Testis (tissue), 3 donors: ENCODE measurements around the gene ICAM5. TPM values are rescaled to one million over a fixed set of nuclear protein-coding genes. Genes with fewer than 3 reads are reported as not detected.

Experiments used
- DNase-seq: peaks from one replicate; pipeline ENCODE4 v3.0.0-alpha.2; 2019
- H3K27ac ChIP-seq, 2 donors: fragments of 200-600 bp; sonication (generic); one replicate each; pipeline ENCODE4 v1.5.1; 2019
- H3K27me3 ChIP-seq: fragments of 200-600 bp; sonication (generic); one replicate; pipeline ENCODE4 v1.5.1; 2019
- H3K36me3 ChIP-seq: fragments of 200-600 bp; sonication (generic); one replicate; pipeline ENCODE4 v1.5.1; 2017; ENCODE audit warnings: low read depth; ENCODE audit errors: missing control alignments
- H3K4me1 ChIP-seq: fragments of 200-600 bp; sonication (generic); one replicate; pipeline ENCODE4 v1.5.1; 2019
- H3K4me3 ChIP-seq, 2 donors: fragments of 200-600 bp; sonication (generic); one replicate each; pipeline ENCODE4 v1.5.1; 2017 to 2019
- H3K9me3 ChIP-seq: fragments of 200-600 bp; sonication (generic); one replicate; pipeline ENCODE4 v1.5.1; 2017
- POLR2A ChIP-seq: fragments of 450-650 bp; IDR thresholded peaks from one replicate; pipeline ENCODE4 v1.6.1; 2017; ENCODE audit warnings: antibody characterized with exemption, mild to moderate bottlenecking, moderate library complexity
- WGBS, 2 donors: methylation state at CpG; one replicate each; pipeline ENCODE4 v1.1.5; 2018; 5-methylcytosine and 5-hydroxymethylcytosine counted together
- intact Hi-C: fragments of 100-400 bp; cut with DNase I; formaldehyde crosslinking; loops from one replicate; pipeline ENCODE4 v1.15.1; 2023; ENCODE audit warnings: low total_unique reads
- polyA plus RNA-seq: library from polyadenylated mRNA; stranded (reverse); fragments of 350-450 nt; fragmentation: Illumina TruSeq; extraction: RNeasy Lipid Tissue Mini Kit (QIAGEN cat#74804); gene quantifications from one replicate; pipeline ENCODE4 v1.2.3, GENCODE V29; 2014; ENCODE audit warnings: low read depth, low replicate concordance; ENCODE audit not compliant: insufficient read depth
- total RNA-seq, 2 donors: library from RNA; depleted of rRNA; stranded (reverse); fragments of >200 nt; gene quantifications; one replicate each; pipeline ENCODE4 v1.2.3, GENCODE V29; 2016
- TF ChIP-seq, protein P1 (sequence below), 3 experiments: fragments of 450-650 bp in 2 of 3; fragments of 200-600 bp in 1 of 3; sonication (generic) in 1 of 3; IDR thresholded peaks; one replicate each; pipeline ENCODE4 v1.5.1; 2016 to 2019; ENCODE audit warnings: antibody characterized with exemption in 3 of 3, mild to moderate bottlenecking in 2 of 3, moderate library complexity in 1 of 3

The ICAM5 gene
- total and polyA plus RNA-seq, 3 donors from 2014 or later, result 4.3 to 7.6 (median 5.4) TPM

DNA sequence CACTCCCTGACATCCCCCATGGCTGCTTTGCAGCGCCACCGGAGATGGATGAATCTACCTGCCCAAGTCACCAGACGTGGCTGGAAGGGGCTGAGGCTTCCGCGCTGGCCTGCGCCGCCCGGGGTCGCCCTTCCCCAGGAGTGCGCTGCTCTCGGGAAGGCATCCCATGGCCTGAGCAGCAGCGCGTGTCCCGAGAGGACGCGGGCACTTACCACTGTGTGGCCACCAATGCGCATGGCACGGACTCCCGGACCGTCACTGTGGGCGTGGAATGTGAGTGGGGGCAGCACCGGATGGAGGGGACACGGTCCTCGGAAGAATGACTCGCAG is 4.6 kb downstream of the ICAM5 start:
- TF ChIP-seq, protein P1, sequence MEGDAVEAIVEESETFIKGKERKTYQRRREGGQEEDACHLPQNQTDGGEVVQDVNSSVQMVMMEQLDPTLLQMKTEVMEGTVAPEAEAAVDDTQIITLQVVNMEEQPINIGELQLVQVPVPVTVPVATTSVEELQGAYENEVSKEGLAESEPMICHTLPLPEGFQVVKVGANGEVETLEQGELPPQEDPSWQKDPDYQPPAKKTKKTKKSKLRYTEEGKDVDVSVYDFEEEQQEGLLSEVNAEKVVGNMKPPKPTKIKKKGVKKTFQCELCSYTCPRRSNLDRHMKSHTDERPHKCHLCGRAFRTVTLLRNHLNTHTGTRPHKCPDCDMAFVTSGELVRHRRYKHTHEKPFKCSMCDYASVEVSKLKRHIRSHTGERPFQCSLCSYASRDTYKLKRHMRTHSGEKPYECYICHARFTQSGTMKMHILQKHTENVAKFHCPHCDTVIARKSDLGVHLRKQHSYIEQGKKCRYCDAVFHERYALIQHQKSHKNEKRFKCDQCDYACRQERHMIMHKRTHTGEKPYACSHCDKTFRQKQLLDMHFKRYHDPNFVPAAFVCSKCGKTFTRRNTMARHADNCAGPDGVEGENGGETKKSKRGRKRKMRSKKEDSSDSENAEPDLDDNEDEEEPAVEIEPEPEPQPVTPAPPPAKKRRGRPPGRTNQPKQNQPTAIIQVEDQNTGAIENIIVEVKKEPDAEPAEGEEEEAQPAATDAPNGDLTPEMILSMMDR (IDR thresholded peaks at IDR 0.05), result no peak
- no peak for TF ChIP-seq POLR2A
- no peaks in the 10 kb centered on the region for H3K9me3 ChIP-seq
- intact Hi-C loops, result no loop called here
- no peak overlapping the region for H3K27ac ChIP-seq
- H3K4me3 ChIP-seq, result no peak overlapping the region
- H3K27me3 ChIP-seq, result peaks cover 5% of the 10 kb centered on the region
- whole genome bisulfite sequencing, 2 donors, result 0 to 8% methylated on average over 2 to 25 of the region's 25 CpGs
- no peaks in the 10 kb centered on the region for H3K36me3 ChIP-seq
- no peak for DNase-seq
- H3K4me1 ChIP-seq, result peaks cover 26% of the 10 kb centered on the region

DNA sequence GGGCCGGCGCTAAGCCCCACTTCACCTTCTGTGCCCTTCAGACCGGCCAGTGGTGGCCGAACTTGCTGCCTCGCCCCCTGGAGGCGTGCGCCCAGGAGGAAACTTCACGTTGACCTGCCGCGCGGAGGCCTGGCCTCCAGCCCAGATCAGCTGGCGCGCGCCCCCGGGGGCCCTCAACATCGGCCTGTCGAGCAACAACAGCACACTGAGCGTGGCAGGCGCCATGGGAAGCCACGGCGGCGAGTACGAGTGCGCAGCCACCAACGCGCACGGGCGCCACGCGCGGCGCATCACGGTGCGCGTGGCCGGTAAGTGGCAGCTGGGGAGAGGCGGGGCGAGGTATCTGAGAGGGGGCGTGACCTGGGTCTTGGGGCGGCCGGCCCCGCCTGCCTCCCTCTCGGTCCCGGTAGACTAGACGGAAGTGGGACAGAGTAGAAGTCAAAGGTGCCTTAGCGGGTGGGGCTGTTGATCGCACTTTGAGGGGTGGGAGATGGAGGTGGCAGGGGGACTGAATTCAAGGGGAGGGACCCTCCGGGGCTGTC is 5.6 kb downstream of the ICAM5 start:
- intact Hi-C loops, result no loop called here
- DNase-seq, result peak; percentile 39
- H3K27me3 ChIP-seq, result peaks cover 5% of the 10 kb centered on the region
- no peak overlapping the region for H3K4me3 ChIP-seq
- 0 to 2% methylated on average over 10 to 43 of the region's 48 CpGs for WGBS, 2 donors
- H3K27ac ChIP-seq, result no peak overlapping the region
- H3K36me3 ChIP-seq, result no peaks in the 10 kb centered on the region
- no peaks in the 10 kb centered on the region for H3K9me3 ChIP-seq
- no peak for TF ChIP-seq POLR2A
- TF ChIP-seq, protein P1 (IDR thresholded peaks at IDR 0.05), result no peak
- H3K4me1 ChIP-seq, result peaks cover 17% of the 10 kb centered on the region

DNA sequence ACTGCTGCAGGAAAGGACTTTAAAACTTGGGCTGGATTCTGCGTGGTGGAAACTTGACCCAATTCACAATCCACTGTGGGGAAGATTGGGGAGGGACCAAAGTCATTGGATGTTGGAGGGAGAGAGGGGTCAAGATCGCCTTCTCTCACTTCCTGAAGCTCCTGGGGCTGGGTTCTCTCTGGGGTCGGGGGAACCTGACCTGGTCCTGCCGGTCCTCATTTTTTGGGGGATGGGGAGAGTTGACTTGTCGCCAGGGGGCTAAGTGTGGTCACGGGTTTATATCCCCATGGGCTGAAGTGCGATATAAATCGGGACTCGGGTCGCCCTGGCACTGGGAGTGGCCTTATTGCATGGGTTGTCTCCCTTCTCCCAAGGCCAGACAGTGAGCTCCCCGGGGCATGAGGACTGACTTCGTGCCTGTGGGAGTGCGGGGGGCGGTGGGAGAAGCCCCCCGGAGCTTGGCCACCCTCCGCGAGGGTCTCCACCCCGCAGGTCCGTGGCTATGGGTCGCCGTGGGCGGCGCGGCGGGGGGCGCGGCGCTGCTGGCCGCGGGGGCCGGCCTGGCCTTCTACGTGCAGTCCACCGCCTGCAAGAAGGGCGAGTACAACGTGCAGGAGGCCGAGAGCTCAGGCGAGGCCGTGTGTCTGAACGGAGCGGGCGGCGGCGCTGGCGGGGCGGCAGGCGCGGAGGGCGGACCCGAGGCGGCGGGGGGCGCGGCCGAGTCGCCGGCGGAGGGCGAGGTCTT is 6.3 kb downstream of the ICAM5 start:
- Histone ChIP-seq H3K36me3 (no peaks in the 10 kb centered on the region), H3K4me1 (peaks cover 11% of the 10 kb centered on the region), H3K27me3 (peaks cover 5% of the 10 kb centered on the region), H3K9me3 (no peaks in the 10 kb centered on the region), H3K27ac (no peak overlapping the region), H3K4me3 (no peak overlapping the region)
- intact Hi-C loops, result no loop called here
- no peak for DNase-seq
- 4 to 9% methylated on average over 5 to 47 of the region's 58 CpGs for WGBS, 2 donors
- TF ChIP-seq POLR2A, result no peak
- TF ChIP-seq, protein P1 (IDR thresholded peaks at IDR 0.05), result no peak

DNA sequence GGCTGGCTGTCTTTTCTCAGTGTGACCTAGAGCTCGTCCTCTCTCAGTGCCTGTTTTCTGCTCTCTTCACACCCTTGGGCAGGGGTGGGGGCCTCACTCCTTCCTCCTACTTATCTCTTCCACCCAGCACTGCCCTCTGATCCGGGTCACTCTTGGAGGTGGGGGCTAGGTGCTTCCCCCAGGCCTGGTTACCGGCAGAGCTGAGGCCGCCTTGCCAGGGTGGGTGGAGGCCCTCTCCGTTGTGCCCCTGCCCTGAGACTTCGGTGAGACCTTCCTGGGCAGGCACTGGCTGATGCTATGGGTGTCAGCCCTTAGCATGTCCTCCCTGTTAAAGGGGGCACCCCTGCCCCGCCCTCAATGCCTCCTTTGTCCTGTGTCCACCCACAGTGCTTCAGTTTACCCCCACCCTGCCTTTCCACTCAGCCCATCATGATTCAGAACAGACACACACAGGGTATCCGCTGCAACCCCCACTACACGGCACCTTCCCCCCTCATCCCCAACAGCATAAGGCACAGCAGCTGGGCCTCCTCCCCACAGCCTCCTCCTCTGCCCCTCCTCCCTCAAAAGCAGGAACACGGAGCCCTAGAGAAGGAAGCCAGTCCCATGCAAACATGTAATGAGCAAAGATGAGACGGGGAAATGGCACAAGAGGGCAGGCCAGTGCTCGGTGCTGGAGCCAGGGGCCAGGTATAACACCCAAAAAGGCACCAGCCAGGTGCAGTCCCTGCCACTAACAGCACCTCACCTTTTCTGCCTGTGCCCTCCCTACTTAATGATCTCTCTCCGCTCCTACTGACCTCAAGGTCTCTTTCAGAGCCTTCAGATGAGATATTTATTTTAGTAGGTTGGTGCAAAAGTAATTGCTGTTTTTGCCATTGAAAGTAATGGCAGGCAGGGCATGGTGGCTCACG is 10.1 kb downstream of the ICAM5 start:
- H3K9me3 ChIP-seq, result no peaks in the 10 kb centered on the region
- no peaks in the 10 kb centered on the region for H3K36me3 ChIP-seq
- H3K27me3 ChIP-seq, result no peaks in the 10 kb centered on the region
- no peak overlapping the region for H3K27ac ChIP-seq
- H3K4me1 ChIP-seq, result peaks cover 6% of the 10 kb centered on the region
- H3K4me3 ChIP-seq, result no peak overlapping the region
- WGBS, 2 donors, result 55 to 59% methylated on average over 14 of the region's 14 CpGs
- TF ChIP-seq POLR2A, result no peak
- TF ChIP-seq, protein P1 (IDR thresholded peaks at IDR 0.05), result no peak
- intact Hi-C loops, result no loop called here
- DNase-seq, result no peak
